Spleen (tissue), 11 donors: Measurements from ENCODE around the gene S1PR2. TPM values are rescaled to one million over a fixed set of nuclear protein-coding genes. Genes with fewer than 3 reads are reported as not detected.
A peak's percentile ranks its signal among the peaks of the same experiment; 100 is the strongest.
"Not testable (repeated sequence)": the region's sequence is repeated elsewhere in the genome, so short reads cannot be mapped to it uniquely, and the experiment has no call there.

Source experiments
- DNase-seq: peaks from one replicate; pipeline ENCODE4 v3.0.0-alpha.2; 2020
- H3K27ac ChIP-seq, 8 donors: fragments of 200-600 bp; sonication (generic) in 7 of 8; 1 replicate in 4 of 8; 2 replicates in 4 of 8; pipeline versions ENCODE4 v1.5.0 to v1.8.0; 2016 to 2021; ENCODE audit warnings: inconsistent platforms in 4 of 8, mild to moderate bottlenecking in 4 of 8, moderate library complexity in 1 of 8
- H3K27me3 ChIP-seq, 7 donors: fragments of 200-600 bp; sonication (generic) in 6 of 7; replicated peaks in 1 of 7; 1 replicate in 4 of 7; 2 replicates in 3 of 7; pipeline versions ENCODE4 v1.5.0 to v1.8.0; 2016 to 2021; ENCODE audit warnings: inconsistent platforms in 3 of 7, mild to moderate bottlenecking in 1 of 7
- H3K36me3 ChIP-seq, 6 donors: fragments of 200-600 bp; sonication (generic) in 5 of 6; 1 replicate in 4 of 6; 2 replicates in 2 of 6; pipeline versions ENCODE4 v1.5.0 to v1.8.0; 2016 to 2021; ENCODE audit warnings: inconsistent platforms in 2 of 6
- H3K4me1 ChIP-seq, 6 donors: fragments of 200-600 bp; sonication (generic) in 5 of 6; 1 replicate in 3 of 6; 2 replicates in 3 of 6; pipeline versions ENCODE4 v1.5.0 to v1.8.0; 2016 to 2021; ENCODE audit warnings: inconsistent platforms in 3 of 6
- H3K4me3 ChIP-seq, 8 donors: fragments of 200-600 bp; sonication (generic) in 7 of 8; 1 replicate in 4 of 8; 2 replicates in 4 of 8; pipeline versions ENCODE4 v1.5.0 to v1.8.0; 2016 to 2021; ENCODE audit warnings: inconsistent platforms in 4 of 8, mild to moderate bottlenecking in 4 of 8, moderate library complexity in 2 of 8
- H3K9me3 ChIP-seq, 8 donors: fragments of 200-600 bp; sonication (generic) in 7 of 8; 1 replicate in 4 of 8; 2 replicates in 4 of 8; pipeline versions ENCODE4 v1.5.0 to v1.8.0; 2016 to 2021; ENCODE audit warnings: inconsistent platforms in 4 of 8
- POLR2A ChIP-seq, 3 donors: fragments of 450-650 bp; IDR thresholded peaks; one replicate each; pipeline ENCODE4 v1.5.1; 2017; ENCODE audit warnings: antibody characterized with exemption in 3 of 3, mild to moderate bottlenecking in 1 of 3
- POLR2AphosphoS5 ChIP-seq, 3 donors: sonication (generic); formaldehyde crosslinking; IDR thresholded peaks; one replicate each; pipeline ENCODE4 v1.5.1; 2017; ENCODE audit warnings: antibody characterized with exemption in 3 of 3
- WGBS, 5 donors: extraction: QIAGEN DNeasy Blood & Tissue Kit in 3 of 5; methylation state at CpG; one replicate each; pipeline versions ENCODE4 v1.1.5 to v1.1.7; 2013 to 2018; 5-methylcytosine and 5-hydroxymethylcytosine counted together
- intact Hi-C: fragments of 100-400 bp; cut with DNase I; formaldehyde crosslinking; loops from one replicate; pipeline ENCODE4 v1.15.0; 2023; ENCODE audit warnings: low total_unique reads
- polyA plus RNA-seq, 3 donors: library from polyadenylated mRNA; stranded (reverse); fragments of 200-250 nt; gene quantifications; one replicate each; pipeline ENCODE4 v1.2.1, GENCODE V29; 2013
- total RNA-seq, 7 donors: library from RNA; depleted of rRNA in 3 of 7; stranded (reverse); fragments of >200 nt in 3 of 7; fragmentation: NEBNext Ultra II Directional in 4 of 7; extraction: Animal tissue kit (Norgen Biotek cat#: 25700) in 4 of 7; gene quantifications; one replicate each; pipeline versions ENCODE4 v1.1.0 to v1.2.1, GENCODE V29; 2016 to 2021
- TF ChIP-seq, protein P1 (sequence below), 11 experiments: fragments of 200-600 bp in 7 of 11; fragments of 450-650 bp in 4 of 11; sonication (generic) in 4 of 11; IDR thresholded peaks in 8 of 11; conservative IDR thresholded peaks in 3 of 11; 1 replicate in 7 of 11; 2 replicates in 4 of 11; pipeline versions ENCODE4 v1.4.0 to v1.8.0; 2016 to 2021; ENCODE audit warnings: antibody characterized with exemption in 11 of 11, inconsistent platforms in 4 of 11, mild to moderate bottlenecking in 1 of 11
- donor health status: healthy with polysubstance abuse.
- donor health status: DM: no; HTN: no; CAD: no; lungs with moderate emphysema.
- donor health status: DM: no; HTN: no; CAD: no.
- donor health status: Bipolar disorder and iron deficiency.
- donor health status: healthy.
- donor health status: DM: no; HTN: no; CAD: no.
- donor health status: DM: yes; HTN: yes; CAD: no.

The S1PR2 gene
- total and polyA plus RNA-seq, 10 donors, result 1.4 to 6.1 (median 3.5) TPM

DNA sequence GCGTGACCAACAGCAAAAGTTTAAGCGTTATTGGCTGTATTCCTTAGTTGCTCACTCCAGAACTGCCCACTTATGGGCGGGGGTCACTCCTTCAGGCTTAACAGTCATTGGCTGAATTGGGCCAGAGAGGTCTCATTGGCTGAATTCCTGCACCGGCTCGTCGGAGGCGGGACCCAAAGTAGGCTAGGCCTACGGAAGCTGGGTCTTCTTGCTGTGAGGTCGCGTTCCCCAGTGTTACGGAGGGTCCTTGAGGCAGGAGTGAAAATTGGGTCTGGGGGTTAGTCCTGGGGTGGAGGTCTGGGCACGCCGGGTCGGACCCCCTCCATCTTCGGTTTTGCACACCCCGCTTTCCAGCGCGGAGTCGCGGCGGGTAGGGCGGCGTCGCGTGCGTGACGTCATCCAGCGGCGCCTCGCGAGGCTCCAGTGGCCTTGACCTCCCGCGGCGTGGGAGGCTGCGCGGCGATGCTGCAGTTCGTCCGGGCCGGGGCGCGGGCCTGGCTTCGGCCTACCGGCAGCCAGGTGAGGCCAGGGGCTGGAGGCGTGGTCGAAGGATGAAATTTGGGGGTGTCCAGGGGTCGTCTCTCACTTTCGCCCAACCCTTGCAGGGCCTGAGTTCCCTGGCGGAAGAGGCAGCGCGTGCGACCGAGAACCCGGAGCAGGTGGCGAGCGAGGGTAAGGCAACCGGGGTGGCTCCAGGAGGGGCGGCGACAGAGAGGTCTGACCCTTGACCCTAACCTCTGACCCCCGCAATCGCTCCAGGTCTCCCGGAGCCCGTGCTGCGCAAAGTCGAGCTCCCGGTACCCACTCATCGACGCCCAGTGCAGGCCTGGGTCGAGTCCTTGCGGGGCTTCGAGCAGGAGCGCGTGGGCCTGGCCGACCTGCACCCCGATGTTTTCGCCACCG, 20.9 kb upstream of the S1PR2 start, which contains the start of gene MRPL4:
MRPL4 (plus strand) TSS at position 423 of the 903 bp plus-strand sequence; CDS start at position 463, 40 bp downstream.
- Histone ChIP-seq H3K36me3 (peaks cover 0 to 38% (median 29%) of the 10 kb centered on the region in 6 donors), H3K9me3 (no peaks in the 10 kb centered on the region), H3K27me3 (no peaks in the 10 kb centered on the region), H3K4me1 (peaks cover 11 to 39% (median 29%) of the 10 kb centered on the region in 6 donors), H3K27ac (peak within 1 kb of the TSS; percentile 70 to 95 (median 92)), H3K4me3 (peak within 1 kb of the TSS; percentile 76 to 97 (median 93))
- DNase-seq, result peak; percentile 97
- WGBS, 5 donors, result 0 to 1% (median 0%) methylated on average over 31 to 77 of the region's 77 CpGs
- intact Hi-C loops, result loop anchor here (10.0 kb wide), 1 partner anchor 137 kb away; the partner anchor contains the start of genes EIF3G and P2RY11
- TF ChIP-seq POLR2A (IDR thresholded peaks at IDR 0.05) (peak in 2 of 3 donors; percentile 51 to 64), POLR2AphosphoS5 (IDR thresholded peaks at IDR 0.05) (peak; percentile 92 to 96 (median 93))
- TF ChIP-seq, protein P1, sequence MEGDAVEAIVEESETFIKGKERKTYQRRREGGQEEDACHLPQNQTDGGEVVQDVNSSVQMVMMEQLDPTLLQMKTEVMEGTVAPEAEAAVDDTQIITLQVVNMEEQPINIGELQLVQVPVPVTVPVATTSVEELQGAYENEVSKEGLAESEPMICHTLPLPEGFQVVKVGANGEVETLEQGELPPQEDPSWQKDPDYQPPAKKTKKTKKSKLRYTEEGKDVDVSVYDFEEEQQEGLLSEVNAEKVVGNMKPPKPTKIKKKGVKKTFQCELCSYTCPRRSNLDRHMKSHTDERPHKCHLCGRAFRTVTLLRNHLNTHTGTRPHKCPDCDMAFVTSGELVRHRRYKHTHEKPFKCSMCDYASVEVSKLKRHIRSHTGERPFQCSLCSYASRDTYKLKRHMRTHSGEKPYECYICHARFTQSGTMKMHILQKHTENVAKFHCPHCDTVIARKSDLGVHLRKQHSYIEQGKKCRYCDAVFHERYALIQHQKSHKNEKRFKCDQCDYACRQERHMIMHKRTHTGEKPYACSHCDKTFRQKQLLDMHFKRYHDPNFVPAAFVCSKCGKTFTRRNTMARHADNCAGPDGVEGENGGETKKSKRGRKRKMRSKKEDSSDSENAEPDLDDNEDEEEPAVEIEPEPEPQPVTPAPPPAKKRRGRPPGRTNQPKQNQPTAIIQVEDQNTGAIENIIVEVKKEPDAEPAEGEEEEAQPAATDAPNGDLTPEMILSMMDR (IDR thresholded peaks at IDR 0.05 in 8 of 11, conservative IDR thresholded peaks at IDR 0.05 in 3 of 11), result peak in 3 of 11 experiments; percentile 4 to 13 (median 12)

DNA sequence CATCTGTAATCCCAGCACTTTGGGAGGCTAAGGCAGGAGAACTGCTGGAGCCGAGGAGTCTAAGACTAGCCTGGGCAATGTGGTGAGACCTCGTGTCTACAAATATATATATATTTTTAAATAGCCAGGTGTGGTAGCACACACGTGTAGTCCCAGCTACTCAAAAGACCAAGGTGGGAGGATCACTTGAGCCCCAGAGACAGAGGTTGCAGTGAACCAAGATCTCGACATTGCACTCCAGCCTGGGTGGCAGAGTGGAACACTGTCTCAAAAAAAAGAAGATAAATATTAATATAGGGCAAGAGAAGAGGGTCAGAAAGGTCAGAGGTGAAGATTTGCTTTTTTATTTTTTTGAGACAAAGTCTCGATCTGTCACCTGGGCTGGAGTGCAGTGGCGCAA, 15.4 kb upstream of the S1PR2 start:
- DNase-seq, result no peak
- Histone ChIP-seq H3K4me1 (peaks cover 4 to 18% (median 14%) of the 10 kb centered on the region in 6 donors), H3K36me3 (no peaks in the 10 kb centered on the region), H3K9me3 (no peaks in the 10 kb centered on the region), H3K27ac (no peak overlapping the region), H3K4me3 (no peak overlapping the region), H3K27me3 (no peaks in the 10 kb centered on the region)
- TF ChIP-seq POLR2A (IDR thresholded peaks at IDR 0.05), result no peak
- WGBS, 5 donors, result 71 to 87% (median 82%) methylated on average over 6 of the region's 6 CpGs
- intact Hi-C loops, result loop anchor here (5.0 to 10.0 kb wide), 2 partner anchors 52 to 314 kb away; partner anchors contain the start of gene DNMT1

DNA sequence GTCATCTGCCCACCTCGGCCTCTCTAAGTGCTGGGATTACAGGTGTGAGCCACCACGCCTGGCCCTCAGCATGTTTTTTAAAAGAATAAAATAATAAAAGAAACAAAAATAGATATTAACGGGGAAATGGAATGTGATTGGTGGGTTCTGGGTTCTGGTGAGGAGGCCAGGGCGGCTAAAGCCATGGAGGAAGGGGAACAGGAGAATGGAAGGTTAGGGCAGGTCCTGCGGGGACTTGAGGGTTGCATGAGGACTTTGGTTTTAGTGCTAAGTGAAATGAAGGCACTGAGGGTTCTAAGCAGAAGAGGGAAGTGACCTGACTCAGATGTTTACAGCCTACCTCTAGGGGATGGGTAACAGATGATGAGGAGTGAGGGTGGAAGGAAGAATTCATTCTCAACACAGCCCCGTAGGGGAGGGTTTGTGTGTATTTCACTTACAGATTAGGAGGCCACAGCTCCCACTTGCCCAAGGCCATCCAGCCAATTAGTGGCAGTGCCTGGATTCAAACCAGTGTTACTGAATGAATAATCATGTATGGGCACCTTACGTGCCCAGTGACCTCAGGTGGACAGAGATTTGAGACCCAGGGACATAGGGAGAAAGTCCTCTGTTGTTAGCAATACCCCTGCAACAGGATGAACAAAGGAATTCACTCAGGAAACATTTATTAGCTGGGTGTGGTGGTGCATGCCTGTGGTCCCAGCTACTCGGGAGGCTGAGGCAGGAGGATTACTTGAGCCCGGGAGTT, 14.2 kb upstream of the S1PR2 start:
- no peak for TF ChIP-seq POLR2AphosphoS5 (IDR thresholded peaks at IDR 0.05)
- TF ChIP-seq POLR2A (IDR thresholded peaks at IDR 0.05), result no peak
- TF ChIP-seq, protein P1 (IDR thresholded peaks at IDR 0.05 in 8 of 11, conservative IDR thresholded peaks at IDR 0.05 in 3 of 11), result no peak
- intact Hi-C loops, result loop anchor here (5.0 to 10.0 kb wide), 2 partner anchors 51 to 313 kb away; partner anchors contain the start of gene DNMT1
- Histone ChIP-seq H3K27me3 (no peaks in the 10 kb centered on the region), H3K27ac (no peak overlapping the region), H3K9me3 (no peaks in the 10 kb centered on the region), H3K4me1 (peaks cover 4 to 7% (median 5%) of the 10 kb centered on the region in 6 donors), H3K36me3 (no peaks in the 10 kb centered on the region), H3K4me3 (no peak overlapping the region)
- DNase-seq, result no peak
- 73 to 75% (median 73%) methylated on average over 9 of the region's 9 CpGs for WGBS, 5 donors

DNA sequence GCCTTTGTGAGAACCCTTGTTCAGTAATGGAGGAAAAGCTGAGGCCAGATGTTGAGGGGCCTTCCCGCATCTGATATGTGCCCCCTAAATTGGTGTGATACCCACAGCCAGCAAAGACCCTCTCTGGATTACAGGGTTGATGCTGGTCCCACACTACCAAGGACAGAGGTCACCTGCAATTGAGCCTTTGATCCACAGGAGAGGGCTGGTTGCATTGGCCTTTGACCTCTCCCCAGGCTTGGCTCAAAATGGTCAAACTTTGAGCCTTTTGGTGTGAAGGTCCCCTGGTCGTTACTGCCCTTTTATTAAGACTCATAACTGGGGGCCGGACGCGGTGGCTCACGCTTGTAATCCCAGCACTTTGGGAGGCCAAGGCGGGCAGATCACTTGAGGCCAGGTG, 12.5 kb upstream of the S1PR2 start:
- intact Hi-C loops, result loop anchor here (10.0 kb wide), 1 partner anchor 49 kb away; the partner anchor contains the start of gene DNMT1
- no peaks in the 10 kb centered on the region for H3K27me3 ChIP-seq
- H3K9me3 ChIP-seq, result no peaks in the 10 kb centered on the region
- H3K4me1 ChIP-seq, result peaks cover 0 to 12% (median 0%) of the 10 kb centered on the region in 6 donors
- no peaks in the 10 kb centered on the region for H3K36me3 ChIP-seq
- TF ChIP-seq POLR2AphosphoS5 (IDR thresholded peaks at IDR 0.05), result no peak
- no peak for TF ChIP-seq POLR2A (IDR thresholded peaks at IDR 0.05)
- TF ChIP-seq, protein P1 (IDR thresholded peaks at IDR 0.05 in 8 of 11, conservative IDR thresholded peaks at IDR 0.05 in 3 of 11), result no peak
- no peak overlapping the region for H3K4me3 ChIP-seq
- WGBS, 5 donors, result 94 to 97% (median 95%) methylated on average over 6 to 7 of the region's 7 CpGs
- no peak overlapping the region for H3K27ac ChIP-seq
- DNase-seq, result no peak

DNA sequence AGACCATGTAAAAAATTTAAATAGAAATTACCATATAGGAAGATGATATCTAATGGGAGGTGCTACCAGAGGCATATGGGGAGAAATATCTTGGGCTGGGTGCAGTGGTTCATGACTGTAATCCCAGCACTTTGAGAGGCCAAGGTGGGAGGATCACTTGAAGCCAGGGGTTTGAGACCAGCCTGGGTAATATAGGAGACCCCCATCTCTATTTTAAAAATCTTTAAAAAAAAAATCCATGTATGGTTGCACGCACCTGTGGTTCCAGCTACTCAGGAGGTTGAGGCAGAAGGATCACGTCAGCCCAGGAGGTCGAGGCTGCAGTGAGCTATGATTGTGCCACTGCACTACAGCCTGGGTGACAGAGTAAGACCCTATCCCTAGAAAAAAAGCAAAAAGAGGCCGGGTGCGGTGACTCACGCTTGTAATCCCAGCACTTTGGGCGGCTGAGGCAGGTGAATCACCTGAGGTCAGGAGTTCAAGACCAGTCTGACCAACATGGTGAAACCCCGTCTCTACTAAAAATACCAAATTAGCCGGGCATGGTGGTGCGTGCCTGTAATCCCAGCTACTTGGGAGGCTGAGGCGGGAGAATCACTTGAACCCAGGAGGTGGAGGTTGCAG, 10.8 kb upstream of the S1PR2 start:
- intact Hi-C loops, result loop anchor here (10.0 kb wide), 1 partner anchor 47 kb away; the partner anchor contains the start of gene DNMT1
- not testable (repeated sequence) for H3K36me3 ChIP-seq, H3K4me3 ChIP-seq, H3K27me3 ChIP-seq, H3K9me3 ChIP-seq, H3K27ac ChIP-seq, DNase-seq
- WGBS, 5 donors, result 81 to 92% (median 88%) methylated on average over 11 of the region's 11 CpGs
- peaks cover 0 to 25% (median 1%) of the 10 kb centered on the region in 6 donors for H3K4me1 ChIP-seq
